GM12875 (cell line): Measurements from ENCODE around the gene URAD.

Experiments
- H3K4me3 ChIP-seq: one replicate; pipeline ENCODE4 v1.5.1; 2011; ENCODE audit warnings: low read depth, low read length, control low read depth
- TF ChIP-seq, protein P1 (sequence below): IDR thresholded peaks from 2 replicates; pipeline ENCODE4 v1.5.1; 2011; ENCODE audit warnings: low read depth, mild to moderate bottlenecking, control low read depth, inconsistent platforms, low read length, moderate library complexity, borderline replicate concordance; ENCODE audit not compliant: insufficient read depth

The URAD gene

DNA sequence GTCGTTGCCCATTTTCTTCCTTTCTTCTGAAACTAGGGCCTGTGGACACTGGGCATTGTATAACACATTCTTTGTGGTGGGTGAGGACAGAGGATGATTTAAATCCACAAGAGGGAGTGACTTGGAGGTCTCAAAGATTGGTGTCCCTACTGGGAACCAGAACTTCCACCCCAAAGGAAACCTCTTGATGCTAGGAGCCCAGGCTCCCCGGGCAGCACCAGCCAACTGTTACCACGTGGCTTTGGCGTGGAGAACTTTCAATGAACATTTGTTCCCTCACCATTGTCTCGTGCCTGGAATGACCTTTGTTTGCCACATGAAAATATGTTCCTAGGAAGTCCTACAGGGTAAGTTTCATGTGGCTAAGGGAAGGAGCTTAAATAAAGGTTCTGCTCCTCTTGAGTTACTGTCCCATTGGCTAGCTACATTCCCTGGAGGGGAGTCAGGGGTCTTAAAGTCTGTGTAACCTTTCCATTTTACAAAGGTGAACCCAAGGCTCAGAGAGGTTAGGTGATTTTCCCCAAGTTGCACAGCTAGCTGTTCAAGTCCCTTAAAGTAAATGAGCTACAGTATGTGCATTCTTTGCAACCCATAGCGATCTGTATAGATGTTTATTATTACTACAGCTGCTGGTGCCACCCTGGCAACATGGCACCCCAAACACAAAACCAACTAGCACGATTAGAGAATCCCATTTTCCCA lies 14.4 kb downstream of the URAD start:
- H3K4me3 ChIP-seq = no peak overlapping the region
- TF ChIP-seq, protein P1, sequence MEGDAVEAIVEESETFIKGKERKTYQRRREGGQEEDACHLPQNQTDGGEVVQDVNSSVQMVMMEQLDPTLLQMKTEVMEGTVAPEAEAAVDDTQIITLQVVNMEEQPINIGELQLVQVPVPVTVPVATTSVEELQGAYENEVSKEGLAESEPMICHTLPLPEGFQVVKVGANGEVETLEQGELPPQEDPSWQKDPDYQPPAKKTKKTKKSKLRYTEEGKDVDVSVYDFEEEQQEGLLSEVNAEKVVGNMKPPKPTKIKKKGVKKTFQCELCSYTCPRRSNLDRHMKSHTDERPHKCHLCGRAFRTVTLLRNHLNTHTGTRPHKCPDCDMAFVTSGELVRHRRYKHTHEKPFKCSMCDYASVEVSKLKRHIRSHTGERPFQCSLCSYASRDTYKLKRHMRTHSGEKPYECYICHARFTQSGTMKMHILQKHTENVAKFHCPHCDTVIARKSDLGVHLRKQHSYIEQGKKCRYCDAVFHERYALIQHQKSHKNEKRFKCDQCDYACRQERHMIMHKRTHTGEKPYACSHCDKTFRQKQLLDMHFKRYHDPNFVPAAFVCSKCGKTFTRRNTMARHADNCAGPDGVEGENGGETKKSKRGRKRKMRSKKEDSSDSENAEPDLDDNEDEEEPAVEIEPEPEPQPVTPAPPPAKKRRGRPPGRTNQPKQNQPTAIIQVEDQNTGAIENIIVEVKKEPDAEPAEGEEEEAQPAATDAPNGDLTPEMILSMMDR = no peak

DNA sequence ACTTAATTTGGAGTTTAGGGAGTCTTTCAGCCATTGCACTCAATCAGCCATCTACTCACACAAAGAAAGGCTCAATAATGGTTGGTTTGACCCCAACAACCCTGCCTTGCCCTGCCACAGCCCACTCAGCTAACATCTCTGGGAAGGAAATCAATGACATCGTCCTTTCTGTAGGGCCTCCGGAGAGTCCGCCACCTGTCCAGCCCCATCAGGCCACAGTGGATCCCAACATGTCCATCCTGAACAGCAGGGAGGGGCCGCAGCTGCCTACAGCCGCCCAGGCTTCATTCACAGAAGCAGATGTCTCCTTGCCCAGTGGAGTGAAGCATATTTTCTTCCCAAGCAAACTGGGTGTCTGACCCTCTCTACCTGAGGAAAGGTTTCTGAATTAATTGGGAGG lies 15.2 kb downstream of the URAD start:
- no peak overlapping the region for H3K4me3 ChIP-seq
- TF ChIP-seq, protein P1 = no peak

DNA sequence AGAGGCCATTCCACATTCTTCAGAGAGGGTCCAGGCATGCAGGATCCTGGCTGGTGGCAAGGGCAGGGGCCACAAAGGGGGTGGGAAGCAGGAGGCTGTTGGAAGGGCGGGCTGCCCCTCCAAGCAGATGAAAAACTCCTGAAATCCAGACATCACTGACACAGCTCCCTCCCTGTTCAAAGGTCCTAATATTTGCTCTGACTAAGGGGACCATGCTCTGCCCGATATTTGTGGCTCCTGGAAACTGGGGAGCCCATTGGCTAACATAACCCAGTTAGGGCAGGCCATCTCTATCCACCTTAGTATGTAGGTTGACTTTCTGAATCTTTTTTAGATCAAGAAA lies 16.0 kb downstream of the URAD start:
- no peak overlapping the region for H3K4me3 ChIP-seq
- TF ChIP-seq, protein P1 = no peak

DNA sequence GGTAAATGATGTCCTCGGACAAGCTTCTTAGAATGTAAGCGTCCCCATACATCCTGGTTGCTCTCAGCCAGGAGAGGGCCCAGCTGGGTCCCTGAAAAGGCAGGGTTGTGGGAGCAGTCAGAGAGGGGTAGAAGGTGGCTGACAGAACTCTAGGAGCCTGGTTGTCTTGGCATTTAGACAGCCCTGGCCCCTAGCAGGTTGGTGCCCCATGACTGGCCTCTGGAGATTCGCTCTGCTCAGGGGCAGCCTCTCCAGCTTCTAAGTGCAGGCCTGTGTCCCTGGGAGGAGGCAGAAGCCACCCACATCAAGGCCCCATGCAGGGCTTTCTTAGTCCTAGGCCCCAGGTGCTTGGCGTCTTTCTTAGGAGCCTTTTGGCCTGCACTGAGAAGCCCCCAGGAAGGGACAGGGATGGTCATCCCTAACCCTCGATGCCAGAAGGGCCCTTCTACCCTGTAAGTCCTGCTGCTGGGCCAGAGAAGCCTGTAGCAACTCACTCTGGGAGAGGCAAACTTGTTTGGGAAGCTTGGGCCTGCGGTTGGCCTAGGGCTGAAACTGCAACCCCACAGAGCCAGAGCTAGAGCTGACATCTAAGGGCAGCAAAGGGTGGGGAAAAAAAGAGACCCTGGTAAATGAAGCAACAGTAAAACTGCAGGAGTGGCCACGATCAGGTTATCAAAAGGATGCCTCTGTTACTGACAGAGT lies 16.6 kb downstream of the URAD start:
- TF ChIP-seq, protein P1 = no peak

DNA sequence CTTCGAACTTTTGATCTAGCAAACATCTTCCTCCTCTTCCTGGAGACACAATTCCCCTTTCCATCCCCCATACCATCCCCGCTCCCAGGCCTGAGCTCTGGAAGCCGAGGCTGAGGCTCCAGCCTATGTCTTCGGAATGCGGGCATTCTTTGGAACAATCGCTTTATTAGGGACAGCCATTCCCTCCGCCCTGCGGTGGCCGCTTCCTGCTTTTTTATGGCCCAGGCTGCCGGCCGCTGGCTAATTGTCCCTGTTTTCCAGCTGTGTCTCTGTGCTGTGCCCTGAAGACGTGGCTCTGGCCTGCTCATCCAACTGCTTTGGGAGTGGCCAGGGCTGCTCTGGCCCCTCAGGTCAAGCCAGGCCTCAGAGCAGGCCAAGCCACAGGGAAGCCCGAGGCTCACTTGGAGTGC lies 17.3 kb downstream of the URAD start:
- H3K4me3 ChIP-seq = no peak overlapping the region
- TF ChIP-seq, protein P1 = no peak

More for the DNA sequence above, 16.6 kb downstream of the URAD start:
- no peak overlapping the region for H3K4me3 ChIP-seq

DNA sequence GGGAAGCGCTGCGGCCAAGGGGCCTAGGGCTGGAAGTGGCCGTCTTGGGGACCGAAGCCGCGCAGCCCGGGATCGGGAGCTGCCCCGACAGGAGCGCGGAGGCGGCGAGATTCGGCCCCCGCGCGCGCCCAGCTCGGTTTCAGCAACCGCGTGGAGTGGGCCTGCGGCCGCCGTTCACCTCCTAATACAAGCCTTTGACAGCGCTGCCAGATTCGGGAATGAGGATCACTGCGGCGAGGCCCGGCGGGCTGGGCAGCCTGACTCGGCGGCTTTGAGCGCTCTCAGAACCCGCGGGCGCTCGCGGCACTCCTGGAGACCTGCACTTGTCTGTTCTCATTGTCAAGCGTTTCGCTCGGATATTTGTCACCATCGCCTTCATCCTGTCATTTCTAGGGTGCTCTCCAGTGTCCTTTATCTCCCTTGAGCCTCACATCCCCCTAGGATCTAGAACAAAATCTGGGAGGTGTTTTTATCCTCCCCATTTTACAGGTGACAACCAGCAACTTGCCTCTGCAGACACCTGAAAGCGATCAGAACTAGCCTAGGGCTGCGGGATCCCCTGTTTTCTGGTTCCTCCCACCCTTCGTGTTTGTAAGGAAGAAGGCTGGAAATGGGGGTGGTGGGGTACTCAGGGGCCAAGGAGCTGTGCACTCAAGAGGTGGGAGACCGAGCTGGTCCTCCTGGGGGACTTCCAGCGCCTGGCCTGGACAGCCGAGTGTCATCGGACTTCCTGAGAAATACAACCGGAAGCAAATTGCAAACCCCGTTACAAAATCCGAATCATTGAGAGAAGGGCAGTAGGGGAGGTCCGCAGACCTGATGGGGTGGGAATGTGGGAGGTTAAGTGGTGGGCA lies 17.9 kb downstream of the URAD start:
- TF ChIP-seq, protein P1 = no peak
- no peak overlapping the region for H3K4me3 ChIP-seq
